GM15510 (cell line): ENCODE measurements around the gene TP53BP2.

ENCODE experiments used
- POLR2A ChIP-seq: IDR thresholded peaks from 3 replicates; pipeline ENCODE4 v1.6.1; 2011; ENCODE audit warnings: borderline replicate concordance; ENCODE audit not compliant: insufficient read length; ENCODE audit errors: extremely low read depth

The TP53BP2 gene

DNA sequence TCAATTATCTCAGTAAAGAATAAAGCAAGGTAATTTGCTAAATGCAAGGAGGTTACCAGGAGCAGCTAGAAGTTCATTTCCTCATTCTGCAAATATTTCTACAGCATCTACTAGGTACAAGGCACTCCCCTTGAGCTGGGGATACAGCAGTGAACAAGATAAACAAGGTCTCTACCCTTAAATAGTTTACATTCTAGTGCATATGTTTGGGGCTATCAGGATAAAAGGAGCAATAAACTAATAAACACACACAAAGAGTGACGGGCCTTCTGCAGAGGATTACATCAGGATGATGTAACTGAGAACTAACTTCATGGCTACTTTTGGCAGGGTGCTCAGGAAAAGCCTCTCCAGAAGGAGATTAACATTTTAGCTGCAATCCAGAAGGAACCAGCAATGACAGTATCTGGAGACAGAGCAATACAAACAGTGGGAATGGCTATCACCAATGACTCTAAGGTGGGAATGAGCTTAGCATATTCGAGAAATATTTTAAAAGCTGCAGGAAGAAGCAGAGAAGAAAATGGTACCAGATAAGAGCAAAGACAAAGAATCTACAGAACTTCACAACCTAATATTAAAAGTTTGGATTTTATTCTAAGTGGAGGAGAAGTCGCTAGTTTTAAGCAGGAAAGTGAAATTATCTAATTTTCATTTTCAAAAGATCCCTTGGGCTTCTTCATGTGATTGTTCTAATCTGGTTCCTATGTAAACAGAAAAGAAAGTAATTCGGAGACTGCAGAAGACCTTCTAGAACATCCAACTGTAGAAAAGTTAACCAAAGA, 25.8 kb downstream of the TP53BP2 start:
- no peak for TF ChIP-seq POLR2A

DNA sequence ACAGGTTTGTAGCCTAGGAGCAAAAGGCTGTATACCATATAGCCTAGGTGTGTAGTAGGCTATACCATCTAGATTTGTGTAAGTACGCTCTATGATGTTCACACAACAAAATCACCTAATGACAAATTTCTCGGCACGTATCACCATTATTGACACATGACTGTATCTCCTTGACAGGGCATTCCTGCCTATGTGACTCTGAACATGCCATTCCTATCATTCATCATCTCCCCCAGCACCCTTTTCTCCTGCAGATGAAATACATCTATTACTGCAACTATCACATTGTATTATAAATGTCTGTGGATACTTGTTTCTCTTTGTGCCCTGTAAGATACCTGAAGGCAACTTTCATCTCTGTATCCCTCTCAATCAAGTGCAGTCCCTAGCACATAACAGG, 29.9 kb downstream of the TP53BP2 start:
- no peak for TF ChIP-seq POLR2A

DNA sequence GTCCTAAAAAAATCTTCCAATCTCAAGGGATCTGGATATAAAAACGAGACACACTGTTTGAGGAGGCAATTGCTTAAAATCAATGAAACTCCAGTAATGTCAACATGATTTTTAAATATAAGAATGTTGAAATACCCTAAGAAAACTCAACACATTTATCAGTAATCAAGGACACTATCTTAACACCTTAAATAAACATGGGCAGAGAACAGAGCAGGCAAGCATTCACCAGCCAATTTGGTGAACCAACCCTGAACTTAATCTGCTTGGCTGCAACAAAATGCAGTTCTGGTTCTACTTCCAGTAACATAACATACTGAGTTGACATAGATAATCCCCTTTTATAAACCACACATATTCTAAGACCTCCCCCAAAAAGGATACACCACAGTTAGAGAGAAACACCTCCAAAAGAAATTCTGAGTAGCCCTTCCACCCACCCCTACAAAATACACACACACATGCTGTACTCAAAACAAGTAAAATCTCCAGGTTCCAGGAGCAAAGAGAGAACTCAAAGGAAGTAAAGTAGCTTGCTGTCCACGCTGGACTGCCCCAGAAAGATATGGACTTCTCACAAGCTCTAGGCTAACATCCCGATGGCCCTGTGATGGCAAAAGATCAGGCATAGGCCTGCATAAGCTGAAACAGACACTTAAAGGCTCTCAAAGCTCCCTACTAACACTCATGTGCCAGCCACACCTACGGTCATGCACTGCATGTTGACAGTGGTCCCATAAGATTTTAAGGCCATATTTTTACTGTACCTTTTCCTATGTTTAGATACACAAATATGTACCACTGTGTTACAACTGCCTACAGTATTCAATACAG, 30.5 kb downstream of the TP53BP2 start:
- TF ChIP-seq POLR2A, result no peak

DNA sequence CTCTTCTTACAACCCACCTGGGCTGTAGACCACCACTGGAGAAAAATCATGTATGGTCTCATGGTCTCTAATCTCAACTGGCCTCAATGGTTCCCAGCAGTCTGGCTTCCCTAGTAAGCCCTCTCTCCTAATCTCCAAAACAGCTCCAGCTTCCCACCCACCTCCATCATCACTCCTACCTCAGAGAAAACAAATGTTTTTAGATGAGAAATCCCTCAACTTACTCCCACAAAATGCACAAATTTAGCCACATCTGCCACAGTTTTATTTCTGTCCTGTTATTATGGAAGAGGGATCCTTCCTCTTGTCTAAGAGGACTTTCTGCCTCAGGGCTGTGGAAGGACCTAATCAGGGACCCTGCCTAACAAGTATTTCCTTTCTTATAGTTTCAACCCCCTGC, 32.1 kb downstream of the TP53BP2 start:
- no peak for TF ChIP-seq POLR2A

DNA sequence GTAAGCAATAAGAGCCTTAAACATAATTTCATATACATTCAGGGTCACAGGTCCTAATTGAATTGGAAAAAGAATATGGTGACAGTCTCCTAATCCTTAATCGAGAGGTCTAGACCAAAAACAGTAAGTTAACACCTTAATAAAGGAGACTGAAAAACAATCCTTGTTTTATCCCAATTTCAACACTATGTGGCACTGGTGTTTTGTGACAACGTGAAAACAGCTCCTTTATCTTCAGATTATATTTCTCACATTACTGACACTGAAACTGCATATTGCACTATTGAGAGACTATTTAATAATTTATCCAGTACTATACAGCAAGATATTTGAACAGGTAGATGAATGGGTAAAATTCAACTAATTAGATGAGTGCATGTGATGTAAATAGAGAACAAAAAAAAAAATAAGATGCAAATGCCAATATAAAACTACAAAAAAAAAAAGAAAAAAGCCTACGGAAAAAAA, 34.1 kb downstream of the TP53BP2 start:
- TF ChIP-seq POLR2A, result no peak

DNA sequence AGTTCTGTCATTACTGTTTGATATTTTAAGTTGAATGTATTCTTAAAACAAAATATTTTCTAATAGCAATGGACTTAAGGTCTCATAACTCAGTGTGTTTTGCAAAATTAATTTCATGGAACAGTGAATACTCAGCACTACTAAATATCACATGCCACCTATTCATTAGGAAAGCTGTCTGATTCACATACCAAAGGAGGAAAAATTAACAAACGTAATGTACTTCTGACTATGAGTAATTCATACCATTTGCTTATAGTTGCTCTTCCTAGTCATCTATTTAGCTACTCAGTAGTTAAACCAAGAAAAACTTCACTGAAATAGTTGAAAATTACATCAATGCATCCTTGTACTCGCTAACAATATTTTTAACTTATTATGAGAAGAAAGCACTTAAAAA, 35.2 kb downstream of the TP53BP2 start:
- TF ChIP-seq POLR2A, result no peak

DNA sequence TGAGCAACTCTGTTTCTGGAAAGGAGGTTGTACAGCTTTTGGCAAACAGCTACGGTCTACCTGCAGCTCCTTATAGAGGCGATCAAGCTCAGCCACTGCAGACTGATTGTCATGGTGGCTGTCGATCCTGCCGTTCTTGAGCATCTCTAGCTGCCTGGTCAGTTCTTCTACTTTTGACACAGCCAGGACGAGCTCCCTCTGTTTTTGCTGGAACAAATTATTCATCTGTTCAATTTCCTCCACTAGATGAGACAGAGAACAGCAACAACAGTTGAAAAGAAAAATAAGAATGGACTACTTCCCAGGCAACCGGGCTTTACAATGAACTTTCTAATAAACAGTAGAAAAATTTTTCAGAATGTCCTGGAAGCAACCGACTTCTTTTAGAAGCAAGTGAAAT, 42.5 kb downstream of the TP53BP2 start:
- TF ChIP-seq POLR2A, result no peak

DNA sequence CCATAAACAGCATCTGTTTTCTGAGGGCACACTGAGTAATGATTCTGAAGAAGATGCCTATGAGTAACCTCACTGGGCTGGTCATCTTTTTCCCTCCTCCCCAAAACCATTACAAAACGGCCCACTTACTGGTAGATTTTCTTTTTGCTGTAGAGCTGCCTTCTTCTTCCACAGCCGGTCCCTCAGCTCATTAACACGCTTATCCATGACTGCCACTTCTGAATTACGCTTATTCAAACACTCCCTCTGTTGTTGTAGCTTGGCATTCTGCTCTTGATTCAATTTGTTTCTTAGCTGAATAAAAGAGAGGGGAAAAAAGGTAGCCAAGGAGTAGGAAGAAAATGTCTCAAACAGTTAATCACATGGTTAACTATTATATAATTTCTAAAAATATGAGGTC, 43.1 kb downstream of the TP53BP2 start:
- no peak for TF ChIP-seq POLR2A

DNA sequence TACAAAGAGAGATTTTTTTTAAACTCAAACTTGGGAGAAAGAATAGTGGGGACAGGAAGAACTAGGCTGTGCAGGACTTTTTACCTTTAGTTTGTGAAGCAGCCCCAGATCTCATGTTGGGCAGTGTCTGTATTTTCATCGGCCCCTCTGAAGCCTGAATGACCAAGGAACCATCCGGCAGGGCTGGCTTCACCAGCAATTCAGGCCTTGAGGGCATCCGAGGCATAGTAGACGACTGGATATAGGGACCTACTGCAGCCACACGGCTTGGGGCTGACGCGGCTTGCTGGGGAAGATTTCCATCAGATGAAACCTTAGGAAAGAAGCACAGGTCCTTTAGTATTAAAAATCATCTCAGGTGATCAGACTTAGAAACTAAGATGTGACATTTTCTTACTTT, 43.7 kb downstream of the TP53BP2 start:
- no peak for TF ChIP-seq POLR2A

DNA sequence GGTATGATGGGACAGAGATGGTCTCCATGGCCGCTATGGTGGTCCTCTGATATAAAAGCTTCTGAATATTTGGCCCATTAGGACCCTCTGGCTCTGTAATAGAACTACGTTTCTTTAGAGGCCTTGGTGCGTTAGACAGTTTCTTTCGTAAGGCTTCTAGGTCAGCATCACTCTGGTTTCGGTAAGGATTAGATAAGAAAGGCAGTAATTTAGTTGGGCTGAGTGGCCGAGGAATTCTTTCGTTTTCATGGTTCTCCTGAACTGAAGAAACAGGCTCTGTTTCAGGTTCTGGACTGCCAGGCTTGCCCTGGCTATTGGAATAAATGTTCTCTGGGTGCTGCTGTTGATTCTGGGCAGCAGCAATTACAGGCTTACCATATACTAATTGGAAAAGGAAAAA, 49.5 kb downstream of the TP53BP2 start:
- no peak for TF ChIP-seq POLR2A

DNA sequence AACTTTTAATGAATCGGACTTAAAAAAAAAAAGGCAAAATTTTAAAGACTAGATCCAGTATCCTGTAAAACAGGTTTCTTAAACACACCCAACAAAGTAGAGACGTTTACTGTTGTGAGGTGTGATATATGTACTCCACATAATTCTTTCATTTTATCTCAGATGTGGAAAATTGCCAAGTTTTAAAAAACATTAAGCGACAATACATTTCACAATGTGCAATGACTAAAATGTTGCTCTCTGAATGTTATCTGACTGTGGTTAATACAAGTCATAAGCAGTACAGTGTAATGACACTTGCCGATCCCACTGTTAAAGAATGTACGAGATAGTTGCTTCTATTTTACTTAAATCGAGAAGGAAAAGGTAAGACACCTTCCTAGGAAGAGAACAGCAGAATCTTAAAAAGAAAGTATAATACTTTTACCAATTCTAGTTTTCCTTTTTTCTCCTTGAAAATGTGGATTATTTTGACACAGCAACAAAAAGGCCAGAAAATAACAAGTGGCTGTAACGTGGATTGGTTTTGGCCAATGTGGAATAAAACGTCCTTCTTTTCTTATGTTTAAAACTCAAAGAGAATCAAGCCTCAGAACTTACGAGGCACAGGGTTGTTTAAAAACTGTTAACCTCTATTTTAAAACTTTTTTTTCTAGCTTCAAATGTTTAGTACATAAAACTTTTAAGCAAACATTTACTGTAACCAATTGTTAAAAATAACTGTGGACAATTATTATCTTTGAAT, 51.4 kb downstream of the TP53BP2 start:
- no peak for TF ChIP-seq POLR2A

DNA sequence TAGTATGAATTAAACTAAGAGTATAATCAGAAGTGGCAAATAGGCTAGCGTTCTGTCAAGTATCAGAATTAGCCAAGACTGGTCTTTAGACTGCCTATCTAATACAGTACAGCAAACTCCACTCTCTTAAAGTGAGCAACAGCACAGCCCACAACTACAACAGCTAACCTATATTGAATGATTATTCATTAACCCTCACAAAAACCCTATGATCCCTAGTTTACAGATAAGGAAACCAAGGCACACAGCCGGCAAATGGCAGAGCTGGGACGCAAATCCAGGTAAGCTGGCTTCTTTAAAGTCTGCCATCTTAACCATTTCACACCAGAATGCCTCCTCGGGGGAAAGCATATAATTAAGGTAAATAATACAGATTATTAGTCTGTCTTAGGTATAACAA, 52.0 kb downstream of the TP53BP2 start:
- no peak for TF ChIP-seq POLR2A

DNA sequence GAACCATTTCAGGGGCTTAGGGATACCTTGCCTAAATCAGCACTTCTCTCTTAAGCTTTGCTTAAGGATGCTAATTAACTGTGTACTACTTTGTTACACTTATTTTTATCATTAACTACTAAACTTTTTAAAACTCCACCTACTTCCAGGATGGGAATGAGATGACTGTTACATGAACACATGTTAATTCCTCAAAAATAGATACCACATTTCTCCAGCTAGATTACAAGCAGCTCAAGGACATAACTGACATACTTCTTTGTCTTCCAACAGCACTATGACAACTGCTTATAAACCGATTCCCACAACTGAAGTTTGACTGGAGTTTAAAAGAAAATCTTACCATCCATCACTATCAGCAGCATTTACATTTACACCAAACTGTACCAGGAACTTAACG, 53.7 kb downstream of the TP53BP2 start:
- no peak for TF ChIP-seq POLR2A

DNA sequence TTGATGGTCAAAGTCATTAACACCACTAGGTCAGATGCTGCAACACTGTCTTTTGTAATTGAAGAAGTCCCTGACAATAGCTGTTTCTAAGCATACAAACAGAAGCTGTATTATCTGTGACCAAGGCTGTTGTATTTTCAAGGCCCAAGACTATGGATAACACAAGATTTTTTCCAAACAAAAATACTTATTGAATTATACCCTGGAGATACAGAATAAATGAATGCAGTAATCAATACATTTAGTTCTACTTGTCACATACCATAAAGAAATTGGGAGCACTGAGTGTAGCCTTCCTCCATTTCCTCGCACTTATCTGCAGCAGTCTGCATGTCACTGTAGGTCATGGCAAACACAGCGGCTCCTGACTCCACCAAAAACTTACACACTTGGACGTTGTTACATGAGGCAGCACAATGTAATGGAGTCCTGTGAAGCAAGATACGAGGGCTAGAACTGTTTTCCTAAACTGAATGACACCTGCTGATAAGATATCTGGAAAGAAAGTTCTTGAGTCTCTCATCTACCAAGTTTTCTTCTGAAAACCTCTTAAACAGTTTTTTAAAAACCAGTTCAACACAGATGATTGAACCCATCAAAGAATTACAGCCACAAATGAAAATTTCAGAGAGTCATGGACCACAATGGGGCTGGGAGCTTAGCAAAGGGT, 56.9 kb downstream of the TP53BP2 start:
- TF ChIP-seq POLR2A, result no peak

DNA sequence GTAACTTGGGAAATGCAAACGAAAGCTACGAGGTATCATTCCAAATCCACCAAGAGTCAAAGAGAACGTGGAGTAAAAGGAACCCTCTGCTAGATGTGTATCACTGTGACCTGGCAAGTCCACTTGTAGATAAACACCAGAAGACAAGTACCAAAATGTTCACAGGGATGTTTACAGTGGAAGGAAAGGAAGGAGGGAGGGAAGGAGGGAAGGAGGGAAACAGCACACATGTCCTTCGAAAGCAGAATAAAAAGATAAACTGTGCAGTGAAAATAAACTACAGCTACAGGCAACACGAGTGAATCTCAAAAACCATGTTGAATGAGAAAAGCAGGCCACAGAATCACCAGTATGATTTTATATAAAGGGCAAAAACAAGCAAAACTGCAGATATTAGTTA, 59.9 kb downstream of the TP53BP2 start:
- TF ChIP-seq POLR2A, result no peak
